IMR-90 (cell line): ENCODE data around the gene RAI1.
A peak's percentile ranks its signal among the peaks of the same experiment; 100 is the strongest.

Experiments
- CTCF ChIP-seq: conservative IDR thresholded peaks from 2 replicates; pipeline ENCODE4 v1.5.1; 2012; ENCODE audit warnings: mild to moderate bottlenecking, low read depth, low read length, improper control_type of control experiment
- MXI1 ChIP-seq: IDR thresholded peaks from 2 replicates; pipeline ENCODE4 v1.6.1; 2012; ENCODE audit warnings: low read depth, mild to moderate bottlenecking, low read length, moderate library complexity, borderline replicate concordance
- POLR2A ChIP-seq: IDR thresholded peaks from 2 replicates; pipeline ENCODE4 v1.6.1; 2012; ENCODE audit warnings: mild to moderate bottlenecking, low read depth, low read length

GRCh38 chr17:17812211-17813054, 131.2 kb downstream of the RAI1 start:
- TF ChIP-seq POLR2A (no peak), CTCF (peak; percentile 89), MXI1 (no peak)
